Measurements from ENCODE around the gene EPC1.
A peak's percentile ranks its signal among the peaks of the same experiment; 100 is the strongest.
"Not testable (repeated sequence)": the region's sequence is repeated elsewhere in the genome, so short reads cannot be mapped to it uniquely, and the experiment has no call there.

Gene EPC1

GRCh38 chr10:32346551-32347362 is at the start of gene EPC1:
Gene EPC1 (minus strand): TSS chr10:32347158. CDS start chr10:32346915, 243 bp downstream.
- peak; percentile 89 for DNase-seq

- no peak for DNase-seq
Measured at GRCh38 chr10:32393911-32394310, 47.0 kb upstream of the EPC1 start.

DNA sequence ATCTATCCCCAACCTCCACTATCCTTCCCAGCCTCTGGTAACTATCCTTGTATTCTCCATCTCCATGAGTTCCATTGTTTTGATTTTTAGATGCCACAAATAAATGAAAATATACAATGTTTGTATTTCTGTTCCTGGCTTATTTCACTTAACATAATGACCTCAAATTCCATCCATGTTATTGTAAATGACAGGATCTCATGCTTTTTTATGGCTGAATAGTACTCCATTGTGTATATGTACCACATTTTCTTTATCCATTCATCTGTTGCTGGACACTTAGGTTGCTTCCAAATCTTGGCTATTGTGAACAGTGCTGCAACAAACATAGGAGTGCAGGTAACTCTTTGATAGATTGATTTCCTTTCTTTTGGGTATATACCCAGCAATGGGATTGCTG is 45.3 kb upstream of the EPC1 start:
- DNase-seq, result not testable (repeated sequence)

DNA sequence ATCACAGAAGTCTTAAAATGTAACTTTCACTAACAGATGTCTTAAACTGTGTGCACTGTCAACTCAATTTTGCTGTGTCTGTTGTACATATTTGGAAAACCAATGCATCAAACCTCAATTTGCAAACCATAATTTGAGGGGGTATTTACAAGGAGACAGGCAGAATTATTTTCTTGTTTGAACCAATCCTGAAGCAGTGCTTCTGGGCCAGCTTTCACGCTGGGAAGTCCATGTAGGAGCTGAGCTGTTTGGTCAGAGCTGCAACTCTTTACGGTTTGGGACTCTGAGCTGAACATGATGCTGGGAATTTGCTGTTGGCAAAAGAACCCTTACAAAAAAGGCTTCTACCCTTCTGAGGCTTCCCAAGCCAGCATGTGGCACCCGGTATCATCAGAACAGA is 43.2 kb upstream of the EPC1 start:
- DNase-seq, result no peak

DNA sequence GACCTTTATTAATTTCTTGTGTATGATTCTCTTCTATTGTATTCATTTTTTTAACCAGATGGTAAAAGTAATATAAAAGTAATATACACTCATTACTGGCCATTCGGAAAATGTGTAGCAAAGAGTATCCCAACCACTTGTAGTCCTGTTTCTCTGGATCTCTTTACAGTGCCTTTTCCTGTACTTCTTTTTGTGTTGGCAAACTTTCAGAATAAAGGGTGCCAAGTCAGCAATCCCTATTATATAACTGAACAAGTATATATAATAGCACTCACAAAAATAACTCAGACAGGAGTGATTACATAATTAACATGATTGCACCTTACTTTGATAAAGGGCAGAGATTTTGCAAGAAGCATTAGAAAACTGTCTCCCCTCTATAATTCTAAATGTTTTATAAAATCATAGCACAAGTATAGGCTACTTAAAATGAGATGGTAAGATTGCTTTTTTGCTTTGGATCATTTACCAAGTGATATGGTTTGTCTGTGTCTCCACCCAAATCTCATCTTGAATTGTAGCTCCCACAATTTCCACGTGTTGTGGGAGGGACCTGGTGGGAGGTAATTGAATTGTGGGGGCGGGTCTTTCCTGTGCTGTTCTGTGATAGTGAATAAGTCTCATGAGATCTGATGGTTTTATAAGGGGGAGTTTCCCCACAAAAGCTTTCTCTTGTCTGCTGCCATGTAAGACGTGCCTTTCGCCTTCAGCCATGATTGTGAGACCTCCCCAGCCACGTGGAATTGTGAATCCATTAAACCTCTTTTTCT is 41.5 kb upstream of the EPC1 start:
- no peak for DNase-seq

DNA sequence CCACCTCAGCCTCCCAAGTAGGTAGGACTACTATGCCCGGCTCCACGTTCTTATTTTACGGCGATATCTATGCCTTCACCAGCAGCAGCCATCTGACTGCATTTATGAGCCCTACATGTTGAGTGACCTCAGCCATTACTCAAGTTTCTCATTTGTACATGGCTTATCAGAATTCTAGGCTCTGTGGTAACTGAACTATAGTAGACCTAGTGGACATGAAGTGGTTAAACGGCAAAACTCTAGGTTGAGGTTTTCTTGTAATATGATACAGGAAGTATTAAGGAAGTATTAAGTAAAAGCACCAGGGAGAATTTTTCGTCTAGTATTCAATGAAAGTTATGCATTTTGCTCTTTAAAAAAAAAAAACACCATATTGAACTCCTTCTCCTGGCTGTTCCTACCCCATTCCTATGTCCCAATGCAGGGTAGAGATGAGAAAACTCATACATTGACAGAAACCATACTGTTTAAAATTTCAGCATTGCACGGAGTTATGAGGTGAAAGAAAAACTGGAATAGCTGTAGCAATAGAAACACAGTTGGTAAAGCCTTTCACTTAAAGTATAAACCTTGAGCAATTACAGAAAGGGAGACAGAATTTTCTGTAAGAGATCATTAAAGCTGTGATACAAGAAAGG is 39.8 kb upstream of the EPC1 start:
- no peak for DNase-seq

- no peak for DNase-seq
Measured at GRCh38 chr10:32384171-32384570, 37.2 kb upstream of the EPC1 start.

DNA sequence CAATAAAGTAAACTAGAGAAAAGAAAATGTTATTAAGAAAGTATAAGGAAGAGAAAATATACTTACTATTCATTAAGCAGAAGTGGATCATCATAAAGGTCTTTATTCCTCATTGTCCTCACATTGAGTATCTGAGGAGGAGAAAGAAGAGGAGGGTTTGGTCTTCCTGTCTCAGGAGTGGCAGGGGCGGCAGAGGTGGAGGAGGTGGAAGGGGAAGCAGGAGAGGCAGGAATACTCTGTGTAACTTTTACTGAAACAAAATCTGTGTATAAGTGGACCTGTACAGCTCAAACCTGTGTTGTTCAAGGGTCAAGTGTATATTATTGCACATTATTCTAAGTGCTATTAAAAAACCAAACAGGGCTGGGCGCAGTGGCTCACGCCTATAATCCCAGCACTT is 34.2 kb upstream of the EPC1 start:
- no peak for DNase-seq

DNA sequence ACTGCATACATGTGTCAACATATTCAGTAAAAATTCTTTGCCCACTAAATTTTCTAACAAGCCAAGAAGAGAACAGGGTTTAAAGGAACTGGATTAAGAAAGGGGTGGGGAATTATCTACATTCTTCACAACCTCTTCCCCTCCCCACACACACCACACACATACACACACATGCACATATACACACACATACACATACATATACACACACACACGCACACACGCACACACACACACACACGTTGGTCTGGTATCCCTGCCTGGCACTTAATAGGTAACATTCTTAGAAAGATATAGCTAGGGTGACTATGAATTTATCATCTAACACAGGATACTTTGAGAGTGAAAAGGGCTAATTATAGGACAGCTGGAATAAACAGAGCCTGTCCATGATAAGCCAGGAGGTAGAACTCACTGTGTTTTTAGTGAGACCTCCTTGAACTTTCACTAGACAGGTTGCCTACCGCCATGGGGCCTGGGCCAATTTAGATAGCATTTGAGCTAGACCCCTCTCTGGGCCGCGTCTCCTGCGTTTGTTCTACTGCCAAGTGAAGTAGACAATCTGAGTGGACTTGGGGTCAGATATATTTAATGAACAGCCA is 33.1 kb upstream of the EPC1 start:
- no peak for DNase-seq

- peak; percentile 46 for DNase-seq
Measured at GRCh38 chr10:32379318-32379949, 32.5 kb upstream of the EPC1 start.

- DNase-seq, result peak; percentile 92
Measured at GRCh38 chr10:32378363-32379317, 31.7 kb upstream of the EPC1 start.

GRCh38 chr10:32377458-32378259 is 30.7 kb upstream of the EPC1 start:
- peak; percentile 47 for DNase-seq

DNA sequence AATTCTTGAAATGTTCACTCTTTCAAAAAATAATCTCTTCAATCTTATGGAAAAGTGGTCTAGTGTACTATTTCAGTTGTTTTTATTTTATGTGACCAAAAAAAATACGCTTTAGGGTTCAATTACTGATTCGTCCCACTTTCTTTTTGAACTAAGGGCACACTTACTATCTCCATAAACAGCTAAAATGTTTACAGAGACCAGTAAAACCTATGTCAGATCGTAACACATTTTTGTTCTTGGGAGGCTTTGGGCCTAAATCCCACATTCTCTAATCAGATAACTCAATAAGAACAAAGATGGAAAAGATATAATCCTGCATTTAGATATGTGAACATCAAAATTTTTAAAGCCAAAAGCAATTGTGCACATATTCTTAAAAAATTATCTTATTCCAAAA is 29.8 kb upstream of the EPC1 start:
- no peak for DNase-seq

DNA sequence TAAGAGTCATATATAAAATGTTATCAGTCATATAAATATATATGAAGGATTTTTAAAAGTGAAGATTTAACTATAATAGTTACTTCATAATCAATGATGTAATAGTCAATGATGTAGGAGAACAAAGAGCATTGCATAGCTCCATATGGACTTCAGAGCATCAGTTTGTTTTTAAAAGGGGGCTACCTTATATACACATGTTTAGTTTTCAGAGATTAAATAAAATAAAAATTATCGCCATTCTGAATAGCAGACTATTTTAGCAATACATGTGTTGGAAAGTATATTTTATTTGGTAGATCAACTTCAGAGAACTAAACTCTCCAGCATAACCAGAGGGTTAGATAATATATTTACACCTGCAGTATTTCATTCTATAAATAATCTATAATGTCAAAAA is 29.1 kb upstream of the EPC1 start:
- no peak for DNase-seq

DNA sequence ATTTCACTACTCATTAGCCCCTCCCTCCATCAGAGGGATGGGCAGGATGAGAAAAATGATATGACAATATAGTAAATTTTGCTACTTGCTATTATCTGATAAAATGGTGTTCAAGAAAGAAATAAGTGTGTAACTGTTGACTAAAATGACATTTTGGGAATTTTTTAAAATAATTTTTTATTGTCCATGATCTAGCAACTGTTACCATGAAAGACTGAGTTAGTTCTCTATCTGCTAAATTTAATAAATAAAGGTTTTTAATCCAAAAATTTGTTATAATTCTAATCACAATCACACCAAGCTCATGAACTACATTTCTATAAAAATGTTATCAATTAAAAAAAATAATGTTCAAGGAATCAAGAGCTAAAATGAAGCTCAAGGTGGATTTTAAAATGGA is 28.7 kb upstream of the EPC1 start:
- DNase-seq, result no peak

DNA sequence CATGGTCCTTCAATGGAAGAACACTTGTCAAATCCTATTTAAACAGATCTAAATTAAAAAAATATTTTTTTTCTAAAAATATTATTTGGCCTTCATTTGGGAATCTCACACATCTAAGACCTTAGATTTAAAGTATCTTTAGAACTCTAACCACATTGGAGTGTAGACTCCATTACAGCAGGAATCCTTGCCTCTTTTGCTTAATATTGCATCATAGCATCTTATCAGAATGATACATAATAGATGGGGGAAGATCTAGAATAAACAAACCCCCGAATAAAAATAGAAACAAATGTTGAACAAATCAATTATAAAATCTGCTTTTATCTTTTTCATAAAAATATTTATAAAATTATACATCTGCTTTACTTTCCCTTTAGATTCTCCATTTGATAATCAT is 27.6 kb upstream of the EPC1 start:
- DNase-seq, result no peak

- DNase-seq, result no peak
Measured at GRCh38 chr10:32373496-32373895, 26.5 kb upstream of the EPC1 start.

GRCh38 chr10:32373031-32373430 is 26.1 kb upstream of the EPC1 start:
- DNase-seq, result no peak

- DNase-seq, result no peak
Measured at GRCh38 chr10:32372000-32372875, 25.3 kb upstream of the EPC1 start.

DNA sequence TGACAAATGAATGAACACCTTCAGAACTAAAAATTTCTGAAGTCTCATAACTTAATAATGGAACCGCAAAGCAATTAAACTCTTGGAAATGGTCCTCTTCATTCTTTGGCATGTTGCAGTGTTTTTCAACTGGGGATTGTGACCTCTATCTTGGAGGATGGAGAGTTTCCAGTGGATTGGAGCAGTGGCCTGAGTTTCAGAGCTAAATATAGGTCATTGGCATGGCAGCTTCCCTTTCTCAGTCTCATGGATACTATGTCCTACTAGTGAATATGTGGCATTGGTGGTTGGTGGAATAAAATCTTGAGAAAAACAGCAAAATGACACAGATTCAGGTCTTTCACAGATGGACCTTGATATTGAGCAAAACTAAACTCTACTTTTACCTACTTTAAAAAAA is 24.1 kb upstream of the EPC1 start:
- DNase-seq, result no peak

Data from CD4-positive, alpha-beta T cell treated with Interleukin-17A for 4 hours (primary cell).